ENCODE results near the gene TSR3.

TSR3 gene

GRCh38 chr16:1351582-1352362, at the start of gene TSR3, which contains the start of gene GNPTG:
Gene TSR3 (minus strand): TSS chr16:1351878. CDS start chr16:1351804, 74 bp downstream.
Gene GNPTG (plus strand): TSS chr16:1351931. CDS start chr16:1351966, 35 bp downstream.
- DNase-seq, result peak; percentile 95

- no peak for DNase-seq
Observed at GRCh38 chr16:1401061-1401757, 49.5 kb upstream of the TSR3 start.

- no peak for DNase-seq
Observed at GRCh38 chr16:1398826-1399581, 47.3 kb upstream of the TSR3 start.

- DNase-seq, result no peak
Observed at GRCh38 chr16:1398351-1398750, 46.7 kb upstream of the TSR3 start.

- no peak for DNase-seq
Observed at GRCh38 chr16:1397779-1398178, 46.1 kb upstream of the TSR3 start.

- DNase-seq, result no peak
Observed at GRCh38 chr16:1395444-1396031, 43.9 kb upstream of the TSR3 start.

GRCh38 chr16:1394367-1394951, 42.8 kb upstream of the TSR3 start:
- no peak for DNase-seq

GRCh38 chr16:1393613-1394176, 42.0 kb upstream of the TSR3 start:
- DNase-seq, result no peak

- no peak for DNase-seq
Observed at GRCh38 chr16:1392826-1393225, 41.1 kb upstream of the TSR3 start.

GRCh38 chr16:1390239-1390779, 38.6 kb upstream of the TSR3 start:
- DNase-seq, result no peak

- DNase-seq, result no peak
Observed at GRCh38 chr16:1389762-1390161, 38.1 kb upstream of the TSR3 start.

- no peak for DNase-seq
Observed at GRCh38 chr16:1387331-1387730, 35.7 kb upstream of the TSR3 start.

GRCh38 chr16:1385232-1385631, 33.6 kb upstream of the TSR3 start:
- no peak for DNase-seq

GRCh38 chr16:1383556-1383955, 31.9 kb upstream of the TSR3 start:
- DNase-seq, result no peak

GRCh38 chr16:1381612-1382406, 30.1 kb upstream of the TSR3 start:
- DNase-seq, result no peak

GRCh38 chr16:1380195-1380594, 28.5 kb upstream of the TSR3 start:
- DNase-seq, result no peak

GRCh38 chr16:1379304-1380076, 27.8 kb upstream of the TSR3 start:
- DNase-seq, result peak; percentile 90

- peak; percentile 91 for DNase-seq
Observed at GRCh38 chr16:1378804-1379303, 27.2 kb upstream of the TSR3 start.

GRCh38 chr16:1378087-1378803, 26.6 kb upstream of the TSR3 start:
- no peak for DNase-seq

Measured in activated effector memory CD4-positive, alpha-beta T cell treated with anti-CD3 and anti-CD28 coated beads, Interleukin-2, amount 50 U/mL, for 16 hours (primary cell).